Subcutaneous adipose tissue (tissue), 4 donors: ENCODE data around the gene CLCN3. TPM values are rescaled to one million over a fixed set of nuclear protein-coding genes. Genes with fewer than 3 reads are reported as not detected.

ENCODE experiments used
- CTCF ChIP-seq: fragments of 450-650 bp; IDR thresholded peaks from one replicate; pipeline ENCODE4 v1.5.1; 2016; ENCODE audit warnings: low read depth, mild to moderate bottlenecking, control low read depth, antibody characterized with exemption, moderate library complexity
- total RNA-seq, 4 donors: library from RNA; depleted of rRNA; stranded (reverse); fragments of >200 nt; gene quantifications; one replicate each; pipeline ENCODE4 v1.1.0, GENCODE V29; 2016

The CLCN3 gene
- total RNA-seq, 4 donors from 2014 or later = 26.2 to 31.5 (median 28.4) TPM

- no peak for TF ChIP-seq CTCF
Observed at GRCh38 chr4:169724260-169724659, 103.9 kb downstream of the CLCN3 start.

DNA sequence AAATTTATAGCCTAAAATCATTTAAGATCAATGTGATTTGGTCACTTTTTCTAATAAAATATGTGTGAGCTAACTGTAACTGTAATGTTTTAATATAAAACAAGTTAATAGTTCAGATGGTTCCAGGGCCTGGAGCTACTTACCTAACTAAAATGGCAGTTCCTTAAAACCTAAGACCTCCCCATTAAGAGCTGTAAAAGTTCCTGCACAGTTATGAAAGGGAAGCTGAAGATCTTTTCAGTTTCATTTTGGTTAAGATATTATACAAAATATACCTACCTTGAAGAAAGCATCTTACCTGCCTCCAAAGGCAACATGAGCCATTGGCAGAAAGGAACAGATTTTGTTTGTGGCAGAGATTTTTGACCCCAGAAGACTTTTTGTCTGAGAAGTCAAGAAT, 107.2 kb downstream of the CLCN3 start:
- TF ChIP-seq CTCF = no peak

GRCh38 chr4:169730564-169730963, 110.2 kb downstream of the CLCN3 start:
- TF ChIP-seq CTCF = no peak

DNA sequence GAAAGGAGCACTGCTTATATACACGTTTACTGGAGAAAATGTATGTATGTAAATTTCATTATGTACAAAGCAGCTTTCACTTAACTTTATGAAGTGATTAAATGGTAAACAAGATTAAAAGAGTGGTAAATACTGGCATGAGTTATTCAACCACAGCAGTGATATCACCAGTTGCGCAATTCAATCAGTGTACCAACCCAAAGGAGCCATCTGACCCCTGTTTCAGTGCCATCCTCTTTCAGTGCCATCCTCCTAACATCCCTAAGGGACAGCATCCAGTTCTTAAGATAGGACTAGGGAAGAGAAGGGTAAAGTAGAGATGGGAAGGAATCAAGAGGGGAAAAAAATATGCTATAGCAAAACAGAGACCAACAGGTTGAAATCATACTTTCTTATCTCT, 121.2 kb downstream of the CLCN3 start:
- no peak for TF ChIP-seq CTCF

DNA sequence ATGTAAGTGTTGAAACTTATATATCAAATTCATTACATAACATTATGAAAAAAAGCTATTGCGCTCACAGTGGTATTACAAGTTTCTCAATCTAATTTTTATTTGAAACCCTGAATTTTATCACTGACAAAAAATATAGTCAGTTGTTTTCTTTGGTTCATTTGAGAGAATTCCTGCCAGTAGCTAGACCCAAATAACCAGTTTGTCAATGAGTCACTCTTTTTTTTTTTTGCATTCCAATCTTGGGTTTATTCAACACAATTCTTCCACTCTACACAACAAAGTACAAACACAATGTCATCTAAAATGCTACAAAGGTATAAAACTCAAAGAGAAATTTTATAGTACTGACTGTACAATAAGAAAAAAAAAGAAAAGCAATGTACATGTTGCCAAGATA, 124.2 kb downstream of the CLCN3 start:
- TF ChIP-seq CTCF = no peak

DNA sequence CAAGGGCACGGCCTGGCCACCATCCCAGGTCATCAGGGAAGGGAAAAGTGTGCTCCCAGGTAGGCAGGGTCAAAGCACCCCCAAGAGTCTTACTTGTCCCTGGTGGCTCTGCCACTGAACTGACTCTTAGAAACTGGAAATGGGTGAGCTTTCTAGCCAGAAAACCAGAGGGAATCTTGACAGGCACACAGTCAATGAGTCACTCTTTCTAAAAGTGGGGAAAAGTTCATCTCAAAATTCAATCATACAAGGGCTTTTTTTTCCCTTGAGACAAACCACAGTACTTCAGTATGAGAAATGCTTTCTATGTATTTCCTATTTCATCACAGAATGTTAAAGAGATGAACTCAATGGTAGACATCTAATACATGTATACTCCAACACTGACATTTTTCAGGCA, 124.9 kb downstream of the CLCN3 start:
- TF ChIP-seq CTCF = no peak

- TF ChIP-seq CTCF = no peak
Observed at GRCh38 chr4:169756971-169757574, 136.7 kb downstream of the CLCN3 start.
